NCI-H1092 (cell line): Measurements from ENCODE around the gene RNF138.
"Not testable (repeated sequence)": the region's sequence is repeated elsewhere in the genome, so short reads cannot be mapped to it uniquely, and the experiment has no call there.

ENCODE experiments used
- DNase-seq: peaks from one replicate; lab custom pipeline; 2025; lab: John Stamatoyannopoulos, UW

Gene RNF138

DNA sequence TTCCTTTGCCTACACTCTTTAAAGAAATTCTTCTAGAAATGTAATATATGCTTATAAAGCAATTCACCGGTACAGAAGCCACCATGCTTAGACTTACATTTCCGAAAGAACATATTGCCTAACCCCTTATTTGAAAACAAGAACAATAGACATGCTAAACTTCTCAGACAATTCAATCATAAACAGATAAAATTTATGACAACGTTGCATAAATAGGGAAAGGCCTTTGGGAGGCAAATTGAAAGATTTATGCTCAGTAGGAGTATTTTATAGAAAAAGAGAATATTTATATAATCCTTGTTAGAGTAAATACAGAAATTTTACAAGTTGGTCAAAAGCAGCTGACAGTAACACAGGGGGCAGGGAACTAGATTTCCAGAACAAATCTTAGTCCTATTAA, 82.0 kb downstream of the RNF138 start:
- no peak for DNase-seq

DNA sequence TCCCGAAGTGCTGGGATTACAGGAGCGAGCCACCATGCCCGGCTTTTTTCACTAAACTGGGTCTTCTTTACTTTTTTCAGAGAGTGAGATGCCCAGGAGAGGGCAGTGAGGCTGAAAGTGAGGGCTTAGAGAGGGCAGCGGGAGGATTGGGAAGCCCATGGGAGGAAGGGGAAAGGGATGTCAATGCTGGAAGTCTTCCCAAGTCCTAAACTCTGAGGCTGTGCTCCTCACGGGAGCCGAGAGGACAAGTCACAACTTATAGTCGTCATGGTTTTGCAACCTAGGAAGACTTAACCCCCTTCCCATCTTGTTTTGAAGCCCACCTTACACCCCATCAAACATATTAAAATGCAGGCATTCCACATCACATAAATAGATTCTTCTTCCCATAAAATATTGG, 83.0 kb downstream of the RNF138 start:
- DNase-seq, result peak; percentile 12

DNA sequence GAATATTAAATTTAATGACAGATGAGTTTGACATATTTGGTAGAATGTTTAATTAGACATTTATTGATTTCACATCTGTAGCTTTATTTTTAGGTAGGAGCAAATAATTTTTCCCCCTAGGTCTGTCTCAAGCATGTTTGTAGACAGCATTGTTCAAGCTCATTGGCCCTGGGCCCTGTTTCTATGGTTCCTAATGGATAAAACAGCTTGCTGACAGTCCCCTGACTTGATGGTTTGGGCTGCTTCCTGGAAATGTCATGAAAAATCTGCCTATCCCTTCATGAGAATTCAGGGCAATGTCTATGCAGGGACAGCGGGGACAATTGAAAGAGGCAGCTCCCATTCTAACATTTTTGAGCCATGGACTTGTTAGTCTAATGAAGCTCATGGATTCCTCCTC, 83.6 kb downstream of the RNF138 start:
- DNase-seq, result peak; percentile 91

DNA sequence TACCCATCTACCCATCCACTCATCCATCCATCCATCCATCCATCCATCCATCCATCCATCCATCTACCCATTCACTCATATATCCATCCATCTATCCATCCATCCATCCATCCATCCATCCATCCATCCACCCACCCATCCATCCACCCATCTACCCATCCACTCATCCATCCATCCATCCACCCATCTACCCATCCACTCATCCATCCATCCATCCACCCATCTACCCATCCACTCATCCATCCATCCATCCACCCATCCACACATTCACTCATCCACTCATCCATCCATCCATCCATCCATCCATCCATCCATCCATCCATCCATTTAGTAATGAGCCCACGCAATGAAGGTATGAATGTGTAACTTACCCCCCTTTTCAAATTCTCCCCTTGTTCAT, 85.1 kb downstream of the RNF138 start:
- DNase-seq, result not testable (repeated sequence)

DNA sequence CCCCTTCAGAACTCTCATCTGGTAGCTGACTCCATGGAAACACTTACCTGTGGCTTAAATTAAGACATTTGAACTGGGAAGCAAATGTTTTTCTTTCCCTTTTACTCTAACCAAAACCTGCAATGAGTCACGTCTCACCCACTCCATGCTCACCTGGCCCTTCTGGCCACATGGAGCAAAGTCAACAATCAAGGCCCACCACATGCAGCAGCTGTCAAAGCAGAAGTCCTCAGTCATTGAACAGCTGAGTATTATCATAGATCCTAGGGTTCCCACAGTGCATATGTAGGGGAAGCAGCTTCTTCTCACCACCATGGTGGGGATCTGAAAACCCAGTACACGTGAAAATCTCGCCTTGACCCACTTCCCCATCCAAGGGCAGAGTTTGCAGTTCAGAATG, 85.9 kb downstream of the RNF138 start:
- peak; percentile 41 for DNase-seq
